Nephron (organoid): ENCODE measurements around the gene SLC12A9.
A peak's percentile ranks its signal among the peaks of the same experiment; 100 is the strongest.

Experiments used
- H3K27ac Mint-ChIP-seq, 3 experiments: 2 replicates each; pipeline ENCODE4 v1.8.0; 2020; ENCODE audit warnings: mixed read lengths in 3 of 3, mild to moderate bottlenecking in 2 of 3, moderate library complexity in 1 of 3
- H3K27me3 Mint-ChIP-seq: 2 replicates; pipeline ENCODE4 v1.8.0; 2021; ENCODE audit warnings: low read depth, mild to moderate bottlenecking, moderate library complexity, mixed read lengths
- H3K36me3 Mint-ChIP-seq: 2 replicates; pipeline ENCODE4 v1.8.0; 2020; ENCODE audit warnings: low read depth, mixed read lengths
- H3K4me1 Mint-ChIP-seq: 2 replicates; pipeline ENCODE4 v1.8.0; 2020; ENCODE audit warnings: mixed read lengths
- H3K4me3 Mint-ChIP-seq, 3 experiments: 2 replicates each; pipeline ENCODE4 v1.8.0; 2020; ENCODE audit warnings: mild to moderate bottlenecking in 3 of 3, mixed read lengths in 3 of 3, moderate library complexity in 2 of 3
- H3K9me3 Mint-ChIP-seq: 2 replicates; pipeline ENCODE4 v1.8.0; 2020; ENCODE audit warnings: mixed read lengths
- TF ChIP-seq, protein P1 (sequence below), 3 experiments: fragments of 200-600 bp; sonication (generic); IDR thresholded peaks; one replicate each; pipeline ENCODE4 v1.5.0; 2021; ENCODE audit warnings: antibody characterized with exemption in 3 of 3; ENCODE audit not compliant: unreplicated experiment in 3 of 3

The SLC12A9 gene

GRCh38 chr7:100891568-100892247 lies 39.2 kb downstream of the SLC12A9 start:
- H3K4me1 Mint-ChIP-seq = peaks cover 49% of the 10 kb centered on the region
- H3K27ac Mint-ChIP-seq = peak overlapping the region; percentile 99
- peaks cover 9% of the 10 kb centered on the region for H3K27me3 Mint-ChIP-seq
- H3K9me3 Mint-ChIP-seq = no peaks in the 10 kb centered on the region
- H3K4me3 Mint-ChIP-seq = peak overlapping the region; percentile 89 to 93 (median 93)
- TF ChIP-seq, protein P1, sequence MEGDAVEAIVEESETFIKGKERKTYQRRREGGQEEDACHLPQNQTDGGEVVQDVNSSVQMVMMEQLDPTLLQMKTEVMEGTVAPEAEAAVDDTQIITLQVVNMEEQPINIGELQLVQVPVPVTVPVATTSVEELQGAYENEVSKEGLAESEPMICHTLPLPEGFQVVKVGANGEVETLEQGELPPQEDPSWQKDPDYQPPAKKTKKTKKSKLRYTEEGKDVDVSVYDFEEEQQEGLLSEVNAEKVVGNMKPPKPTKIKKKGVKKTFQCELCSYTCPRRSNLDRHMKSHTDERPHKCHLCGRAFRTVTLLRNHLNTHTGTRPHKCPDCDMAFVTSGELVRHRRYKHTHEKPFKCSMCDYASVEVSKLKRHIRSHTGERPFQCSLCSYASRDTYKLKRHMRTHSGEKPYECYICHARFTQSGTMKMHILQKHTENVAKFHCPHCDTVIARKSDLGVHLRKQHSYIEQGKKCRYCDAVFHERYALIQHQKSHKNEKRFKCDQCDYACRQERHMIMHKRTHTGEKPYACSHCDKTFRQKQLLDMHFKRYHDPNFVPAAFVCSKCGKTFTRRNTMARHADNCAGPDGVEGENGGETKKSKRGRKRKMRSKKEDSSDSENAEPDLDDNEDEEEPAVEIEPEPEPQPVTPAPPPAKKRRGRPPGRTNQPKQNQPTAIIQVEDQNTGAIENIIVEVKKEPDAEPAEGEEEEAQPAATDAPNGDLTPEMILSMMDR (IDR thresholded peaks at IDR 0.05; ENCODE audit: unreplicated experiment in 3 of 3) = no peak
- H3K36me3 Mint-ChIP-seq = peaks cover 20% of the 10 kb centered on the region

DNA sequence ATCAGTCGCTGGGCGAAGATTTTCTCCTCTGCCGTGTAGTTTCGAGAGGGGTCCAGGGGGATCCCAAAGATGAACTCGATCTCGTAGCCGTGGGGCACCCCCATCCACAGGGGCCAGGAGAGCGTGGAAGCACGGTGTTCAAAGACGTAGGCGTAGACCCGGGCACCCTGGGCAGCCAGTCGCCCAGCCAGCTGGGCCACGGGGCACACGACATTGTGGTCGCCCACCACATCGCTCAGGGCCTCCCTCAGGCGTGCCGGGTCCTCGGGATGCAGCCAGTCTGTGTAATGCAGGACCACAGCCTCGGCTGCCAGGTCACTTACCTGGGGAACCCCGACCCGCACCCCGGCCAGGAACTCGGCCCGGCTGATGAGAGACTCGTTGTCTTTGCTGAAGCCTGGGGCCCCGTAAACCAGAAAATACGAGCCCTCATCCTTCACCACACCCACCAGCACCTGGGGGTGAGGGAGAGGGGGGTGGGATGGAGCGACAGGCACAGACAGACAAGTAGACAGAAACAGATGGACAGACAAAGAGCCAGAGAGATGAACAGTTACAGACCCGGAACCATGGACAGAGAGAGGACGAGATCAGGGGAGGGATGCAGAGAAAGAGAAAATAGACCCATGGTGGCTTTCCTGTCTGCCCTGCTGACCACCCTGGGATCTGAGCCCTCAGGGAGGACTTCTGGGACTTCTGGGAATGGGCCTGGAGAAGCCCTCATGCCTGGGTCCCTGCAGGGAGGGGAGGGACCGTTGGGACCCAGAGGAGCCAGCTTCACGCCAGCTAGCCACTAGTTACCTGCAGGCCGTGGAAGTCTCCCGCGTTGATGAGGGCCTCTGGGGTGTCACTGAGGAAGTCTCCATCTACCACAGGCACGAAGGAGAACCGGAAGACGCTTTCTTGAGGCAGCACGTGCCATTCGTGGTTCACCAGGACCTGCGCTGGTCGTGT lies 40.1 kb downstream of the SLC12A9 start:
- peak overlapping the region; percentile 99 for H3K27ac Mint-ChIP-seq
- no peaks in the 10 kb centered on the region for H3K9me3 Mint-ChIP-seq
- peaks cover 10% of the 10 kb centered on the region for H3K36me3 Mint-ChIP-seq

GRCh38 chr7:100893318-100893895 lies 40.9 kb downstream of the SLC12A9 start:
- peak overlapping the region; percentile 84 to 93 (median 86) for H3K4me3 Mint-ChIP-seq
- H3K36me3 Mint-ChIP-seq = peaks cover 3% of the 10 kb centered on the region
- H3K9me3 Mint-ChIP-seq = no peaks in the 10 kb centered on the region
- peaks cover 32% of the 10 kb centered on the region for H3K4me1 Mint-ChIP-seq
- H3K27me3 Mint-ChIP-seq = peaks cover 22% of the 10 kb centered on the region
- peak overlapping the region in 1 of 3 experiments; percentile 45 for H3K27ac Mint-ChIP-seq
- TF ChIP-seq, protein P1 (IDR thresholded peaks at IDR 0.05; ENCODE audit: unreplicated experiment in 3 of 3) = no peak

More for the DNA sequence above, 40.1 kb downstream of the SLC12A9 start:
- H3K4me1 Mint-ChIP-seq = peaks cover 40% of the 10 kb centered on the region
- TF ChIP-seq, protein P1 (IDR thresholded peaks at IDR 0.05; ENCODE audit: unreplicated experiment in 3 of 3) = no peak
- peak overlapping the region; percentile 89 to 93 (median 93) for H3K4me3 Mint-ChIP-seq
- H3K27me3 Mint-ChIP-seq = peaks cover 15% of the 10 kb centered on the region

DNA sequence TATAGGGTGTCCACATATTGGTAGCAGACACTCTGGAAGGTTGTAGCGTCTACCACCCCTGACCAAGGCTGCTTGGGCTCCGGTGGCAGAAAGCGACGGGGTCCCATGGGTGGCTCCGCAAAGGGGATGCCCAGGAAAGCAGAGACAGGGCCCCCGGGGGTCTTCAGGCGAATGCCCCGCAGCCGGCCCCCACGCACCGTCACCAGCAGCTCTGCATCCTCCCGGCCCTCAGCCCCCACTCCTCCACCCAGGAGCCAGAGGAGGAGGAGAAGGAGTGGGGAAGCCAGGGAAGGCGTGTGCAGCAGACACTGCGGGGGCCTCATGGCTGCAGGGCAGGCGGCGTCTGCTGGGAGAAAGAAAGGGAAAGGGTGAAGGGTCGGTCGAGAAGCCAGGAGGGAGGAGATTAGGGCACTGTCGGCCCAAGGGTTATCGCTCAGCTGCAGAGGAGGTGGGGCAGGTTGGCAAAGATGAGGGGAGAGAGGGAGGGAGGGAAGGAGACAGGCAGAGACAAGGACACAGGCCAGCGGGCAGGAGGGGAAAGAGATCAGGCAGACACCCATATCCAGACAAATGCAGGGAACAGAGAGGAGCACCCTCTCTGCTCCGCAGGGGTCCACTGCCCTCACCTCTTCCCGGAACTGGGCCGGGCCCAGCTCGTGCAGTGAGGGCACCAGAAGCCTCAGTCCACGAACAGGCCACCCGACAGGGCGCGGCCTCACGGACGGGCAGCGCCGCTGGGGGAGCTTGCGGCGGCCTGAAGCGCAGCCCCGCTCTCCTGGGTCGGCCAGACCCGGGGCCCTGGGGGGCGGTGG lies 41.6 kb downstream of the SLC12A9 start:
- TF ChIP-seq, protein P1 (IDR thresholded peaks at IDR 0.05; ENCODE audit: unreplicated experiment in 3 of 3) = no peak
- Mint-ChIP-seq H3K4me1 (peaks cover 29% of the 10 kb centered on the region), H3K27ac (peak overlapping the region; percentile 45 to 82 (median 76)), H3K4me3 (peak overlapping the region; percentile 84 to 89 (median 86)), H3K36me3 (no peaks in the 10 kb centered on the region), H3K27me3 (peaks cover 28% of the 10 kb centered on the region), H3K9me3 (no peaks in the 10 kb centered on the region)

DNA sequence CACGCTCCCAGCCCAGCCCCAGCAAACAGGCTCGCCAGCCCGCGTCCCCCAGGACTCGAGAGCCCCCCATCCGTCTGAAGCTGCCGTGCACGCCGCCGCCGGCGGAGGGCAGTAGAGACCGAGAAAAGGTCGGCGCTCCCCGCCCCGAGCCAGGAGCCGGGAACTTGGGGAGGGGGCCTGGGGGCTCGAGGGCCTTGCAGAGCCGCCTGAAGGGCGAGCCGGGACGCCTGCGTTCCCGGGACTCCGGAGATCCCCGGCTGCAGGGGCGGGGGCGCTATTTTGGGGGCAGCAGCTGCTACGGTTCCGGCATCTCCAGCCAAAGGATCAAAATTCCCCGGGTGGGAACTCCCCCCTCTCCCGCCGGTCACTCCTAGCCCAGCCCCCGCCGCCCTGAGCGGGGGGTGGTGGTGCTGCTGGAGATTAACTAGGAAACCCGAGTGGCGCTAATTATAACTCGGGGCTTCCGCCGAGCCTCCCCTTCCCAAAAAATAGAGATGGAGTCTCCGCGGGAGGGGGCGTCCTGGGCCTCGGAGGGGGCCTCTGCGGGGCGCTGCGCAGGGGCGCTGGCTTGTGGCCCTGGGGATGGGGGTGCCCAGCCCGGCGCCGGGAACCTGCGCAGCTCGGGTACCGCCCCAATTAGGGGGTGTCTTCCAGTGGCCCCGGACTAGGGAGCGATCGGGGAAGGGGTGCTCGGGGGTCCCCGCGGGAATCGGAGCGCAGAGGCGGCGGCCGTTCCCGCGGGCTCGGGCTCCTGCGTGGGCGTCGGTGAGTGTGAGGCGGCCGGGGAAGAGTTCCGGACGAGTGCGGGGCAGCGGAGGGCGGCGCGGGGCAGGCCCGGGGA lies 42.6 kb downstream of the SLC12A9 start:
- no peaks in the 10 kb centered on the region for H3K9me3 Mint-ChIP-seq
- peak overlapping the region; percentile 72 to 75 (median 74) for H3K4me3 Mint-ChIP-seq
- H3K27me3 Mint-ChIP-seq = peaks cover 35% of the 10 kb centered on the region
- H3K4me1 Mint-ChIP-seq = peaks cover 28% of the 10 kb centered on the region
- H3K36me3 Mint-ChIP-seq = no peaks in the 10 kb centered on the region
- TF ChIP-seq, protein P1 (IDR thresholded peaks at IDR 0.05; ENCODE audit: unreplicated experiment in 3 of 3) = peak; percentile 86 to 87 (median 86)
- no peak overlapping the region for H3K27ac Mint-ChIP-seq
